ENCODE data around the gene ZFYVE9. TPM values are rescaled to one million over a fixed set of nuclear protein-coding genes. Genes with fewer than 3 reads are reported as not detected.
A peak's percentile ranks its signal among the peaks of the same experiment; 100 is the strongest.

ZFYVE9 gene
- total and polyA plus RNA-seq, 2 of the 13 experiments (the other 11 are each of a cell fraction or from before 2014, with no cell fraction given), result 9.2 to 19.8 TPM

- TF ChIP-seq ZNF512B (CRISPR knock-in tag; IDR thresholded peaks at IDR 0.05; ENCODE audit: borderline replicate concordance) (peak; percentile 25; the same call in 1 of the 2 replicates), MYPOP (CRISPR knock-in tag; IDR thresholded peaks at IDR 0.05) (peak; percentile 29; the same call in 1 of the 2 replicates), ZNF367 (CRISPR knock-in tag; IDR thresholded peaks at IDR 0.05; ENCODE audit: borderline replicate concordance) (no peak), GFI1 (CRISPR knock-in tag; IDR thresholded peaks at IDR 0.05; ENCODE audit: borderline replicate concordance) (0 out of 2 replicates have a peak, but pooled peaks have one; percentile 8), RXRA (CRISPR knock-in tag; IDR thresholded peaks at IDR 0.05) (peak; percentile 57; the same call in 1 of the 2 replicates), NRL (CRISPR knock-in tag; IDR thresholded peaks at IDR 0.05; ENCODE audit: borderline replicate concordance) (0 out of 2 replicates have a peak, but pooled peaks have one; percentile 7), SIX1 (CRISPR knock-in tag; IDR thresholded peaks at IDR 0.05; ENCODE audit: borderline replicate concordance) (no peak), GABPB1 (CRISPR knock-in tag; IDR thresholded peaks at IDR 0.05) (no peak), CREB1 (IDR thresholded peaks at IDR 0.05) (no peak), CREB1 (CRISPR knock-in tag; IDR thresholded peaks at IDR 0.05) (peak; percentile 60), MXD4 (CRISPR knock-in tag; IDR thresholded peaks at IDR 0.05) (no peak), MTA1 (CRISPR knock-in tag; IDR thresholded peaks at IDR 0.05; ENCODE audit: borderline replicate concordance) (no peak), SMARCE1 (IDR thresholded peaks at IDR 0.05; ENCODE audit: borderline replicate concordance) (no peak), ZNF558 (CRISPR knock-in tag; IDR thresholded peaks at IDR 0.05; ENCODE audit: borderline replicate concordance) (0 out of 2 replicates have a peak, but pooled peaks have one; percentile 79), ZNF556 (CRISPR knock-in tag; IDR thresholded peaks at IDR 0.05; ENCODE audit: borderline replicate concordance) (no peak), AHR (CRISPR knock-in tag; IDR thresholded peaks at IDR 0.05) (0 out of 2 replicates have a peak, but pooled peaks have one; percentile 2), RXRB (CRISPR knock-in tag; IDR thresholded peaks at IDR 0.05; ENCODE audit: borderline replicate concordance) (peak; percentile 39; the same call in 1 of the 2 replicates), ZNF33A (CRISPR knock-in tag; IDR thresholded peaks at IDR 0.05; ENCODE audit: borderline replicate concordance) (peak; percentile 60; the same call in 1 of the 2 replicates), GATAD1 (CRISPR knock-in tag; IDR thresholded peaks at IDR 0.05) (no peak), PITX1 (CRISPR knock-in tag; IDR thresholded peaks at IDR 0.05) (0 out of 2 replicates have a peak, but pooled peaks have one; percentile 23), TERF1 (CRISPR knock-in tag; IDR thresholded peaks at IDR 0.05) (no peak), ZNF350 (CRISPR knock-in tag; IDR thresholded peaks at IDR 0.05; ENCODE audit: borderline replicate concordance, low read depth) (peak; percentile 15; the same call in 1 of the 2 replicates)
- TF ChIP-seq, protein P1, sequence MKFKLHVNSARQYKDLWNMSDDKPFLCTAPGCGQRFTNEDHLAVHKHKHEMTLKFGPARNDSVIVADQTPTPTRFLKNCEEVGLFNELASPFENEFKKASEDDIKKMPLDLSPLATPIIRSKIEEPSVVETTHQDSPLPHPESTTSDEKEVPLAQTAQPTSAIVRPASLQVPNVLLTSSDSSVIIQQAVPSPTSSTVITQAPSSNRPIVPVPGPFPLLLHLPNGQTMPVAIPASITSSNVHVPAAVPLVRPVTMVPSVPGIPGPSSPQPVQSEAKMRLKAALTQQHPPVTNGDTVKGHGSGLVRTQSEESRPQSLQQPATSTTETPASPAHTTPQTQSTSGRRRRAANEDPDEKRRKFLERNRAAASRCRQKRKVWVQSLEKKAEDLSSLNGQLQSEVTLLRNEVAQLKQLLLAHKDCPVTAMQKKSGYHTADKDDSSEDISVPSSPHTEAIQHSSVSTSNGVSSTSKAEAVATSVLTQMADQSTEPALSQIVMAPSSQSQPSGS (CRISPR knock-in tag; IDR thresholded peaks at IDR 0.05), result peak; percentile 5; the same call in 1 of the 2 replicates
These were observed 223.3 kb downstream of the ZFYVE9 start (continued) for GRCh38 chr1:52365071-52365745.

Data from HepG2 (cell line).